AG04449 (cell line): ENCODE results near the gene ZFP64.
"Not testable (repeated sequence)": the region's sequence is repeated elsewhere in the genome, so short reads cannot be mapped to it uniquely, and the experiment has no call there.

Experiments used
- CTCF ChIA-PET: fragments of 350-600 bp; formaldehyde crosslinking; extraction: SDS; loops from one replicate; lab custom pipeline; 2021; ENCODE audit warnings: antibody characterized with exemption; lab: Yijun Ruan, JAX
- POLR2A ChIA-PET: fragments of 400-600, 350-600 bp; formaldehyde crosslinking; extraction: SDS; loops from one replicate; lab custom pipeline; 2020; ENCODE audit warnings: antibody characterized with exemption, inconsistent platforms; lab: Yijun Ruan, JAX
- DNase-seq: peaks from one replicate; pipeline ENCODE4 v3.0.0-alpha.2; 2010; ENCODE audit warnings: low read depth, low spot score
- H3K4me3 ChIP-seq: 2 replicates; pipeline ENCODE4 v1.5.1; 2011; ENCODE audit warnings: low read depth, mild to moderate bottlenecking, control low read depth, low read length
- TF ChIP-seq, protein P1 (sequence below): IDR thresholded peaks from one replicate; pipeline ENCODE4 v1.5.1; 2011; ENCODE audit warnings: mild to moderate bottlenecking, moderate library complexity, low read length, control low read depth, inconsistent platforms; ENCODE audit not compliant: insufficient read depth; ENCODE audit errors: missing control alignments

Gene ZFP64

DNA sequence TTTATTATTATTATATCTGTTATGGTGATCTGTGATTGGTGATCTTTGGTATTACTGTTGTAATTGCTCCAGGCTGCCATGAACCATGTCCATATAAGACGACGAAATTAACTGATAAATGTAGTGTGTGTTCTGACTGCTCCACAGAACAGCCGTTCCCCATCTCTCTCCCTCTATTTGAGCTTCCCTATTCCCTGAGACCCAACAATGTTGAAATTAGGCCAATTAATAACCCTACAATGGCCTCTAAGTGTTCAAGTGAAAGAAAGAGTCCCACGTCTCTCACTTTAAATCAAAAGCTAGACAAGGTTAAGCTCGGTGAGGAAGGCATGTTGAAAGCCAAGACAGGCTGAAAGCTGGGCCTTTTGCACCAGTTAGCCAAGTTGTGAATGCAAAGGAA lies 51.6 kb downstream of the ZFP64 start:
- ChIA-PET POLR2A (no interaction called here), CTCF (interaction anchor here (0.9 to 4.2 kb wide), 4 partner anchors 9 to 339 kb away, joined by 3 to 32 read pairs (median 4); no protein-coding TSS in a partner anchor)

DNA sequence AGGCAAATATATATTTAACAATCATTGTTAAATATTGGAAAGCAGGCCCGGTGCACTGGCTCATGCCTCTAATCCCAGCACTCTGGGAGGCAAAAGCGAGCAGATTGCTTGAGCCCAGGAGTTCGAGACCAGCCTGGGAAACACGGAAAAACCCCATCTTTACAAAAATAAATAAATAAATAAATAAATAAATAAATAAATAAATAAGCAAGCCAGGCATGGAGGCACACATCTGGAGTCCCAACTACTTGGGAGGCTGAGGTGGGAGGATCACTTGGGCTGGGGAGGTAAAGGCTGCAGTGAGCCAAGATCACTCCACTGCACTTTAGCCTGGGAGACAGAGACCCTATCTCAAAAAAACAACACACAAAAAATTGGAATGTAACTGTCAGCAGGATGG lies 53.7 kb downstream of the ZFP64 start:
- DNase-seq: no peak
- TF ChIP-seq, protein P1, sequence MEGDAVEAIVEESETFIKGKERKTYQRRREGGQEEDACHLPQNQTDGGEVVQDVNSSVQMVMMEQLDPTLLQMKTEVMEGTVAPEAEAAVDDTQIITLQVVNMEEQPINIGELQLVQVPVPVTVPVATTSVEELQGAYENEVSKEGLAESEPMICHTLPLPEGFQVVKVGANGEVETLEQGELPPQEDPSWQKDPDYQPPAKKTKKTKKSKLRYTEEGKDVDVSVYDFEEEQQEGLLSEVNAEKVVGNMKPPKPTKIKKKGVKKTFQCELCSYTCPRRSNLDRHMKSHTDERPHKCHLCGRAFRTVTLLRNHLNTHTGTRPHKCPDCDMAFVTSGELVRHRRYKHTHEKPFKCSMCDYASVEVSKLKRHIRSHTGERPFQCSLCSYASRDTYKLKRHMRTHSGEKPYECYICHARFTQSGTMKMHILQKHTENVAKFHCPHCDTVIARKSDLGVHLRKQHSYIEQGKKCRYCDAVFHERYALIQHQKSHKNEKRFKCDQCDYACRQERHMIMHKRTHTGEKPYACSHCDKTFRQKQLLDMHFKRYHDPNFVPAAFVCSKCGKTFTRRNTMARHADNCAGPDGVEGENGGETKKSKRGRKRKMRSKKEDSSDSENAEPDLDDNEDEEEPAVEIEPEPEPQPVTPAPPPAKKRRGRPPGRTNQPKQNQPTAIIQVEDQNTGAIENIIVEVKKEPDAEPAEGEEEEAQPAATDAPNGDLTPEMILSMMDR: no peak
- CTCF ChIA-PET: interaction anchor here (1.0 to 4.2 kb wide), 5 partner anchors 9 to 53 kb away, joined by 3 to 32 read pairs (median 6); no protein-coding TSS in a partner anchor
- no peak overlapping the region for H3K4me3 ChIP-seq
- POLR2A ChIA-PET: no interaction called here

More for the DNA sequence above, 51.6 kb downstream of the ZFP64 start:
- no peak for DNase-seq
- TF ChIP-seq, protein P1: no peak
- no peak overlapping the region for H3K4me3 ChIP-seq

DNA sequence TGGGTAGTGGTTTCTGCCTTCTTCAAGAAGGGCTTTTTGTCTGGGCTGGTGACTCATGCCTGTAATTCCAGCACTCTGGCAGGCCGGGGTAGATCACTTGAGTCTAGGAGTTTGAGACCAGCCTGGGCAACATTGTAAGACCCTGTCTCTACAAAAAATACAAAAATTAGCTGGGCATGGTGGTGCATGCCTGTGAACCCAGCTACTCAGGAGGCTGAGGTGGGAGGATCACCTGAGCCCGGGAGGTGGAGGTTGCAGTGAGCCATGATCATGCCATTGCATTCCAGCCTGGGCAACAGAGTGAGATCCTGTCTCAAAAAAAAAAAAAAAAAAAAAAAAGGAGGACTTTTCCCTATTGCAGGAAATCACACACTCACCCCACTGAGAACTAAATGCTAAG lies 57.9 kb downstream of the ZFP64 start:
- H3K4me3 ChIP-seq, DNase-seq, POLR2A ChIA-PET, CTCF ChIA-PET: not testable (repeated sequence)

DNA sequence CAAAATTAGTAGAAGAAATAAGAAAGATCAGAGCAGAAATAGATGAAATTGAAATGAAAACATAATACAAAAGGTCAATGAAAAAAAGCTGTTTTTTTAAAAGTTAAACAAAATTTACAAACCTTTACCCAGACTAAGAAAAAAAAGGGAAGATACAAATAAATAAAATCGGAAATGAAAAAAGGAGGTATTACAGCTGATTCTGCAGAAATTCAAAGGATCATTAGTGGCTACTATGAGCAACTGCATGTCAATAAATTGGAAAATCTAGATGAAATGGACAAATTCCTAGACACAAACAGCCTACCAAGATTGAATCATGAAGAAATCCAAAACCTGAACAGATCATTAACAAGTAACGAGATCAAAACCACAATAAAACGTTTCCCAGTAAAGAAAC lies 59.2 kb downstream of the ZFP64 start:
- H3K4me3 ChIP-seq: no peak overlapping the region
- ChIA-PET CTCF (interaction anchor here (1.4 kb wide), 1 partner anchor 18 kb away, joined by 3 read pairs; no protein-coding TSS in a partner anchor), POLR2A (no interaction called here)
- DNase-seq: no peak
- TF ChIP-seq, protein P1: no peak

DNA sequence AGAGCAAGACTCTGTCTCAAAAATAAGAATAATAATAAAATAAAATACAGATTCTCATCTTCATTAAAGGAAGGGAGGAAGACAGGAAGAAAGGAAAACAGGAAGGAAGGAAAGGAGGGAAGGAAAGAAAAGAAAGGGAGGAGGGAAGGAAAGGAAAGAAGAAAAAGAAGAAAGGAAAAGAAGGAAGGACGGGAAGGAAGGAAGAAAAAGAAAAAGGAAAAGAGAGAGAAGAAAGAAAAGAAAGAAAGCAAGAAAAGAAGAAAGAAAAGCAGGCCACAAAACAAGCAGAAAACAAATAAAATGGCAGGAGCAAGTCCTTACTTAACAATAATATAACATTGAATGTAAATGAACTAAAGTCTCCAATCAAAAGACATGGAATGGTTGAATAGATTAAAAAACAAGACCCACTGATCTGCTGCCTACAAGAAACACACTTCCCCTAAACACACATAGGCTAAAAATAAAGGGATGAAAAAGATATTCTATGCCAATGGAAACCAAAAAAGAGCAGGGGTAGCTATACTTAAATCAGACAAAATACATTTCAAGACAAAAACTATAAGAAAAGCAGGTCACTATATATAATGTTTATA lies 60.4 kb downstream of the ZFP64 start:
- TF ChIP-seq, protein P1: no peak
- no peak overlapping the region for H3K4me3 ChIP-seq
- DNase-seq: no peak
- ChIA-PET CTCF (interaction anchor here (1.4 kb wide), 1 partner anchor 19 kb away, joined by 3 read pairs; no protein-coding TSS in a partner anchor), POLR2A (no interaction called here)

DNA sequence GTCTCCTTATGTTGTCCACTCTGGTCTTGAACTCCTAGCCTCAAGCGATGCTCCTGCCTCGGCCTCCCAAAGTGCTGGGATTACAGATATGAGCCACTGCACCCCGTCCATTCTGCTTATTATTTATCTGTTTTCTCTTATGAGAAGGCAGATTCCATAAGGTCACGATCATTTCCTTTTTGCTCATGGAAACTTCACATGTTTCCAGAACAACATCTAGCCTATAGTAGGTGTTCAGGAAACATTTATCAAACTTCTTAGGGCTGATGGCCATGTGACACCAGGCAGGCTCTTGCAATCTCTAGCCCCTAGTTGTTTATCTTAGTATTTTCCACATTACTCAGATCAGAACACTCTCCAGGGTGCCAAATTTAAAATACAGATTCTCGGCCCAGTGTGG lies 61.2 kb downstream of the ZFP64 start:
- no peak for DNase-seq
- TF ChIP-seq, protein P1: no peak
- CTCF ChIA-PET: interaction anchor here (3.4 to 4.0 kb wide), 2 partner anchors 10 to 13 kb away, joined by 32 to 53 read pairs; no protein-coding TSS in a partner anchor
- H3K4me3 ChIP-seq: no peak overlapping the region
- POLR2A ChIA-PET: no interaction called here

DNA sequence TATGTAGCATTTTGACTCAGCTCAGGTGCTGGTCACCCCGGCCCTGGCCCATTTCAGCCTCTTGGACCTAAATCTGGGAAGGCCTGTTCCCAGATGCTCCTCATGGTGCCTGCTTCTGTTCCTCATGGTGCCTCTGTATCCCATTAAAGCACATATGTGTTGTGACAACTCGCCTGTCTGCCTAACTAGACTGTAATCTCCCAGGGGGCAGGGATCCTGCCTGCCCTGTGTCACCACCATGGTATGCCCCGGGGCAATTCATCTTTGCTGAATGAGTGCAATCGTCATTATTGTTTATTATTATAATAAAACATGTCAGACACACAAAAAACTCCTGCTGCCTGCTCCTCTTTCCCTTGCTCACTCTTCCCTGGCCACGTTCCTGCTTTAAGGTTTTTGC lies 62.0 kb downstream of the ZFP64 start:
- CTCF ChIA-PET: interaction anchor here (0.8 to 6.3 kb wide), 10 partner anchors 10 to 1418 kb away, joined by 3 to 103 read pairs (median 6); no protein-coding TSS in a partner anchor

More for the DNA sequence above, 62.0 kb downstream of the ZFP64 start:
- TF ChIP-seq, protein P1: no peak
- no peak for DNase-seq
- POLR2A ChIA-PET: no interaction called here
- H3K4me3 ChIP-seq: no peak overlapping the region
